Measurements from ENCODE around the gene PKNOX1.
"Not testable (repeated sequence)": the region's sequence is repeated elsewhere in the genome, so short reads cannot be mapped to it uniquely, and the experiment has no call there.

The PKNOX1 gene, protein sequence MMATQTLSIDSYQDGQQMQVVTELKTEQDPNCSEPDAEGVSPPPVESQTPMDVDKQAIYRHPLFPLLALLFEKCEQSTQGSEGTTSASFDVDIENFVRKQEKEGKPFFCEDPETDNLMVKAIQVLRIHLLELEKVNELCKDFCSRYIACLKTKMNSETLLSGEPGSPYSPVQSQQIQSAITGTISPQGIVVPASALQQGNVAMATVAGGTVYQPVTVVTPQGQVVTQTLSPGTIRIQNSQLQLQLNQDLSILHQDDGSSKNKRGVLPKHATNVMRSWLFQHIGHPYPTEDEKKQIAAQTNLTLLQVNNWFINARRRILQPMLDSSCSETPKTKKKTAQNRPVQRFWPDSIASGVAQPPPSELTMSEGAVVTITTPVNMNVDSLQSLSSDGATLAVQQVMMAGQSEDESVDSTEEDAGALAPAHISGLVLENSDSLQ

DNA sequence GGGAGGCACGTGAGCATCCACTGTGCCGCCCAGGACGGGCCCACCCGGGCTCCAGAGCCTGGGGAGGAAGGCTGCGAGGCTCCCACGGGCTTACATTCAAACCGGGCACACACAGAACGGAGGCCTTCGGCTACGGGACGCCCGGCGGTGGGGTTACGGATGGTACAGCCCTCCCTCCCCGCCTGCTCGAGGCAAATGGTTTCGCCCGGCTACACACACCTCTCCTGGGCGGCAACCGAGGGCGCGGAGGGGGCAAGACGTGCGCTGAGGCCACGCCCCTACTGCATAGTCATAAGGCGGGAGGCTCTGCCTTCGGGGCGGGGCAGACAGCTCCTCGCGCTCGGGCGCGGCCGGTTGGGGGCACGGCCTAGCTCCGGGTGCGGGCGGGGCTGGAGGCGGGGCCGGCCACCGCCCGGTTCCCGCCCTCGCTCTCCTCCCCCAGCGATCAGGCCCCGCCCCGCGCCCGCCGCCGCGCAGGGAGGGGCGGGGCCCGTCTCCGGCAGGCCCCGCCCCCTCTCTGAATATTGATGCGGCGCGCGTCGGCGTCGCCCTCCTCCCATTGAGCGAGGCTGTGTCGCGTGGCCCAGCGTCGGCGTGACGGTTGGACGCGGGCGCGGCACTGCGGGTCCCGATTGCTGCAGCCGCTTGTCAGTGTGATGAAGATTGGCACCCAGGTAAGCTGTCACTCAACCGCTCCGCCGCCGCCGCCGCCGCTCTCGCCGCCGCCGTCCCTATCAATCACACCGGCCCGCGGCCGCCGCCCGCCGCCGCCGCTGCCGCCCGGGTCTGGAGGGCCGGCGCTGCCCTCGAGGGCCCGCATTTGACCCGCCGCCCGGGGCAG, at the start of gene PKNOX1:
Gene PKNOX1, plus strand, starts transcription at position 572 of the 841 bp plus-strand sequence. CDS start 29,820 bp downstream, outside the sequence.
- peak; percentile 98 for DNase-seq (ENCODE audit: low spot score)

DNA sequence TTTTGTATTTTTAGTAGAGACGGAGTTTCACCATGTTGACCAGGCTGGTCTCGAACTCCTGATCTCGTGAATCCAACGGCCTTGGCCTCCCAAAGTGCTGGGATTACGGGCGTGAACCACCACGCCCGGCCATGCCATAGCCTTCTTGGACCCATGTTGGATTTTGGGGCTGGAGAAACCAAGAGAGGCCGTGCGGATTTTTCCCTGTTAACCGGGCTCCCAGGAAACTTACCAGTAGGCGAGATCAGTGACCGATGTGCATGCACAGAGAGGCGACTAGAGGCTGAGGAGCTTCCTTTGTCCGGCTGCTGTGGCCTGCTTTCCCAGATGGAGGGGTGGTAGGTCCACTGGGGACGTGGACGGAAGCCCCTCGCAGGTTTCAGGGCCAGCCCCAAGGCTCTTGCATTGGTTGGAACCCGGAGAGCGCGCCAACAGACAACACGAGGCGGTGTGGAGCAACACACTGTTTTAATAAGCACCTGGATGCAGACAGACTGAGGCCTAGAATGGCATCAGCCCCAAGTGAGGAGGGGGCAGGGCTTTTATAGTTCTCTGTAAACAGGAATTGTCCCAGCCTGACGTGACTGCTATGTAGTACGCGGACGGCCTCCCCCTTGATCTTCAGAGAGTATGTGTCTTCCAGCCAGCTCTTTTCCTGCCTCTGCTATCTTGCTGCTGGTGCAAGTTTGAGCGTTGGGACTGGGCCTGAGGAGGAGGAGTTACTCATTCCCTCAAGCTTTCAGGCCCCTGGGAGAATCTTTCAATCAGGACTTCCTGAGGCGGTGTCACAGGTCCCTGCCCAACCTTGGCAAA, 49.0 kb upstream of the PKNOX1 start, which contains the start of gene ERVH48-1:
Gene ERVH48-1, minus strand, starts transcription at position 517 of the 813 bp plus-strand sequence. CDS start 6,624 bp downstream, outside the sequence.
- DNase-seq (ENCODE audit: low spot score) = no peak

DNA sequence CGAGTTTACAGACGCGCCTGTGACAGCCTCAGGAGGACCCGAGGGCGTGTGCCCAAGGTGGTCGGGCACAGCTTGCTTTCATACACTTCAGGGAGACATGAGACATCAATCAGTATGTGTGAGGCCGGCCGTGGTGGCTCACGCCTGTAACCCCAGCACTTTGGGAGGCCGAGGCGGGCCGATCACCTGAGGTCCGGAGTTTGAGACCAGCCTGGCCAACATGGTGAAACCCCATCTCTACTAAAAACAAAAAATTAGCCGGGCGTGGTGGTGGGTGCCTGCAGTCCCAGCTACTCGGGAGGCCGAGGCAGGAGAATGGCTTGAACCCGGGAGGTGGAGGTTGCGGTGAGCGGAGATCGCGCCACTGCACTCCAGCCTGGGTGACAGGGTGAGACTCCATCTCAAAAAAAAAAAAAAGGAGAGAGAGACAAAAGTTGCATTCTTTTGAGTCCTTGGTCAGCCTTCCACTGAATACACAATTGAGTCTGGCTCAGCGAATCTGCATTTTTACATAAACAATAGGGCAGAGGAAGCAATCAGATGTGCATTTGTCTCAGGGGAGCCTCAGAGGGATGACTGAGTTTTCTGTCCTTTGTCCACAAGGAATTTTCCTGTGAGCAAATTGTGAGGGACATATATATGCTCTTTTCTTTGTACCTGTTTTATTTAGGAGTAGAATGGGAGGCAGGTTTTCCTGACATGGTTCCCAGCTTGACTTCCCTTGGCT, 46.7 kb upstream of the PKNOX1 start:
- peak; percentile 94 for DNase-seq (ENCODE audit: low spot score)

DNA sequence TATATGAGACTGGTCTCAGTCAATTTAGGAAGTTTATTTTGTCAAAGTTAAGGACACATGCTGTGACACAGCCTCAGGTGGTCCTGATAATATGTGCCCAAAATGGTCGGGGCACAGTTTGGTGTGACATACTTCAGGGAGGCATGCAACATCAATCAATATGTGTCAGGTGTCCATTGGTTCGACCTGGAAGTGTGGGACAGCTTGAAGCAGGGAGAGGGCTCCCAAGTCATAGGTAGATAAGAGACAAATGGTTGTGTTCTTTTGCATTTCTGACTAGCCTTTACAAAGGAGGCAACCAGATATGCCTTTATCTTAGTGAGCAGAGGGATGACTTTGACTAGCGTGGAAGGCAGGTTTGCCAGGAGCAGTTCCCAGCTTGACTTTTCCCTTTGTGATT, 44.4 kb upstream of the PKNOX1 start:
- no peak for DNase-seq (ENCODE audit: low spot score)

DNA sequence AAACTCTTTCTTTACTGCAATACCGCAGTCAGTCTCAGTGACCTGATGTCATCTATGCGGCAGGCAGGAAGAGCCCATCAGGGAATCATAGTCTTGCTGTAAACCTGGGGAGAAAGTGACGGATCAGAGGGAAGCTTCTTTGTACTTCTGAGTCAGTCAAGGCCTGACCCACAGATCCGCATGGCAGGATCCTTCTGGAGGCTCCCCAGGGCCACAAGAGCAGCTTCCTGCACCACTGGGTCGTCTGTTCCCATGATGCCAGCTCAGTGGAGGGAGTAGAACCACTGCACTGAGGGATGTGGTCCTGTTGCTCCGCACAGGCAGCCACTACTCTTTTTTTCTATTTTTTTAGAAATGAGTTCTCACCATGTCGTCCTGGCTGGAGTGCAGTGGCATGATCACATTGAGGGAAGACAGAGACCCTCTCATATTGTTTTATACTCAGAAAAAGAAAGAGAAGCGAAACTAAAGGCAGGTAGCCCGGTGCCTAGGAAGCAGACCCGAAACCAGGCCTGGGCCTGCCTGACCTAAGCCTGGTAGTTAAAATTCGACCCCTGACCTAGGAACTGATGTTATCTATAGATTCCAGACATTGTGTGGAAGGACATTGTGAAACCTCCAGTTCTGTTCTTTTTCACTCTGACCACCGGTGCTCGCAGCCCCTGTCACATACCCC, 42.7 kb upstream of the PKNOX1 start:
- DNase-seq (ENCODE audit: low spot score) = no peak

DNA sequence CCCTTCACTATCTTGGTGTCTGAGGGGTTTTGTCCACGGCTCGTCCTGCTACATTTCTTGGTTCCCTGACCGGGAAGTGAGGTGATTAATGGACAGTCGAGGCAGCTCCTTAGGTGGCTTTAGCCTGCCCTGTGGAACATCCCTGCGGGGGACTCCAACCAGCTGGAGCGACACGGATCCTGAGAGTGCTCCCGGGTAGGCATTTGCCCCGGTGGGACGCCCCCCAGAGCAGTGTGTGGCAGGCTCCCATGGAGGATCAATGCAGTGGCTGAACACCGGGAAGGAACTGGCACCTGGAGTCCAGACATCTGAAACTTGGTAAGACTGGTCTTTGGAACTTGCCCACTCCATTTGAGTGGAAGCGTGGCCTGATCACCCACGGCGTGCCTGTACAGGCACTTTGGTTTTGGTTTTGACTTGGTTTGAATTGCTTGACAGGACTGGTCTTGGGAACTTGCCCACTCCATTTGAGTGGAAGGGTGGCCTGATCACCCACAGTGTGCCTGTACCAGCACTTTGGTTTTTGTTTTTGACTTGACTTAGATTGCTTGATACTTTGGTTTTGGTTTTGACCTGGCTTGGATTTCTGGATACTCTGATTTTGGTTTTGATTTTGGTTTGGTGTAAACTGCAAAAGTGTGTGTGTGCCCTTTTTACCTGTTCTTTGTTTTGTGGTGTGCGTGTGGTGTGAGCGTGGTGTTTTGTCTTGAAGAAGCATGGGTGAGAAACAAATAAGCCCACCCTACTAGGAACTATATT, 41.8 kb upstream of the PKNOX1 start:
- DNase-seq (ENCODE audit: low spot score) = not testable (repeated sequence)

DNA sequence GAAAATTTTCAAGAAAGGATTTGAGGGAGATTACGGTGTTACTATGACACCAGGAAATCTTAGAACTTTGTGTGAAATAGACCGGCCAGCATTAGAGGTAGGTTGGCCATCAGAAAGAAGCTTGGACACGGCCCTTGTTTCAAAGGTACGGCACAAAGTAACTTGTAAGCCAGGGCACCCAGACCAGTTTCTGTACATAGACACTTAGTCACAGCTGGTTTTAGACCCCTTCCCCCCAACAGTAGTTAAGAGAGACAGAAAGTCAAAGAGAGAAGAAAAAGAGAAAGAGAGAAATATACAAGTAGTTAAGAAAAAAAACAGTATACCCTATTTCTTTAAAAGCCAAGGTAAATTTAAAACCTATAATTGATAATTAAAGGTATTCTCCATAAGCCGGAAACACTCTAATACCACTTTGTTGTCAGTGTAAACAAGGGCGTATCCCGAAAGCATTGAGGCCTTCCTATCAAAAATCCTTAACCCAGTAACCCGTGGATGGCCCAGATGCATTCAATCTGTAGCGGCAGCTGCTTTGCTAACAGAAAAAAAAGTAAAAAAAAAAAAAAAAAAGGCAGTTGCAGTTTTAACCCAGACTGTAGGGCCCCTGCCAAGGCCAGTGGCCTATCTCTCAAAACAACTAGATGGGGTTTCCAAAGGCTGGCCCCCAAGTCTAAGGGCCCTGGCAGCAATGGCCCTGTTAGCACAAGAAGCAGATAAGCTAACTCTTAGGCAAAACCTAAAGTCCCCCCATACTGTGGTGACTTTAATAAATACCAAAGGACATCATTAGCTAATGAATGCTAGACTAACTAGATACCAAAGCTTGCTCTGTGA, 41.0 kb upstream of the PKNOX1 start:
- DNase-seq (ENCODE audit: low spot score) = not testable (repeated sequence)

DNA sequence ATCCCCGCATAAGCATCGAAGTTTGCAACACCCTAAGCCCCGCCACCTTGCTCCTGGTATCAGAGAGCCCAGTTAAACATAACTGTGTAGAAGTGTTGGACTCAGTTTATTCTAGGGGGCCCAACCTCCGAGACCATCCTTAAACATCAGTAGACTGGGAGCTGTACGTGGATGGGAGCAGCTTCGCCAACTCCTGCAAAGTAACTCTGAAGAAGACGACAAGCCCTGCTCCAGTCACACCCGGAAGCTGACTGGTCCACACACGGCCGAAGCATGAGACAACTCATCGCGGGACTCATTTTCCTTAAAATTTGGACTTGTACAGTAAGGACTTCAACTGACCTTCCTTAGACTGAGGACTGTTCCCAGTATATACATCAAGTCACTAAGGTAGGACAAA, 40.4 kb upstream of the PKNOX1 start:
- DNase-seq (ENCODE audit: low spot score) = not testable (repeated sequence)

DNA sequence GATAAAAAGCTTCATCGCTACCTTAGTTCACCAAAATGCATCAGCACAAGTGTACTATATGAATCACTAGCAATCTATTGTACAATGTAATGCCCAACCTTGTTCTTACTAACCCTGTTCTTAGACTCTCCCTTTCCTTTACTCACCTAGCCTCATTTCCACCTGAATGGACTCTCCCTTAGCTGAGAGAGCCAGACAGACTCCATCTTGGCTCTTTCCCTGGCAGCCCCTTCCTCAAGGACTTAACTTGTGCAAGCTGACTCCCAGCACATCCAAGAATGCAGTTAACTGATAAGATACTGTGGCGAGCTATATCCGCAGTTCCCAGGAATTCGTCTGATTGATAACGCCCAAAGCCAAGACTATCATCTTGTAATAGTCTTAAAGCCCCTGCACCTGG, 38.0 kb upstream of the PKNOX1 start:
- DNase-seq (ENCODE audit: low spot score) = not testable (repeated sequence)

DNA sequence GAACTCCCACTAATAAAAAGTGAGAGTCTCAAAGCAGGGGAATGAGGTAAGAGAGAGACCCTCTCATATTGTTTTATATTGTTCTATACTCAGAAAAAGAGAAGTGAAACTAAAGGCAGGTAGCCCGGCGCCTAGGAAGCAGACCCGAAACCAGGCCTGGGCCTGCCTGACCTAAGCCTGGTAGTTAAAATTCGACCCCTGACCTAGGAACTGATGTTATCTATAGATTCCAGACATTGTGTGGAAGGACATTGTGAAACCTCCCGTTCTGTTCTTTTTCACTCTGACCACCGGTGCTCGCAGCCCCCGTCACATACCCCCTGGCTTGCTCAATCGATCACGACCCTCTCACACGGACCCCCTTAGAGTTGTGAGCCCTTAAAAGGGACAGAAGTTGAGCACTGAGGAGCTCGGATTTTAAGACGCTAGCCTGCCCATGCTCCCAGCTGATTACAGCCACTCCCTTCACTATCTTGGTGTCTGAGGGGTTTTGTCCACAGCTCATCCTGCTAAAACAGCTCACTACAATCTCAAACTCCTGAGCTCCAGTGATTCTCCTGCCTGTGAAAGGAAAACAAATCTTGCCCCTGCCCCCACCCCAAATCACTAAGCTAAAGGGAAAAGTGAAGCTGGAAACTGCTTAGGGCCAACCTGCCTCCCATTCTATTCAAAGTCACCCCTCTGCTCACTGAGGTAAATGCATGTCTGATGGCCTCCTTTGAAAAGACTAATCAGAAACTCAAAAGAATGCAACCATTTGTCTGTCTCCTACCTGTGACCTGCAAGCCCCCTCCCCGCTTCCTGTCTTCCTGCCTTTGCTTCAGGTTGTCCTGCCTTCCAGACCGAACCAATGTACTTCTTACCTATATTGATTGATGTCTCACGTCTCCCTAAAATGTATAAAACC, 37.1 kb upstream of the PKNOX1 start:
- DNase-seq (ENCODE audit: low spot score) = not testable (repeated sequence)

DNA sequence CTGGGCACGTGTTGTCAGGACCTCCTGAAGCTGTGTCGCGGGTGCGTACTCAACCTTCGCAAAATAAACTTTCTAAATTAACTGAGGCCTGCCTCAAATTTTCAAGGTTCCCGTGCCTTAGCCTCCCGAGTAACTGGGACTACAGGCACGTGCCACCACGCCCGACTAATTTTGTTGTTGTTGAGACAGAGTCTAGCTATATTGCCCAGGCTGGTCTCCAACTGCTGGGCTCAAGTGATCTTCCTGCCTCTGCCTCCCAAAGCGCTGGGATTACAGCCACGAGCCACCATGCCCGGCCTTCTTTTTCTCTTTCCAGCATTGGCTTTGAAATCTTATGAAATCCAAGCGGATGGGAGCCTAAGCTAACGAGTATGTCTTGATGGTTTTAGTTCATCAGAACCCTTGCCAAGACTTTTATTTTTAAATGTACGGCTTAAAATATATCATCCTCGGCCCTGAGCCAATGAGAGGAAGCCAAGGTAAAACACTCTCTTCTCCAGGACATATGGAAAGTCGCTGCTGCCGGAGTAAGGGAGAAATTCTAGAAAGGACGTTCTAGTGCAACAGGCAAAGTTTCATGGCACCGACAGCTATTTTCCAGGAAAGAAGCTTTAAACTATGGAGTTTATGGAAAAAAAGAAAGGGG, 36.3 kb upstream of the PKNOX1 start:
- DNase-seq (ENCODE audit: low spot score) = no peak

DNA sequence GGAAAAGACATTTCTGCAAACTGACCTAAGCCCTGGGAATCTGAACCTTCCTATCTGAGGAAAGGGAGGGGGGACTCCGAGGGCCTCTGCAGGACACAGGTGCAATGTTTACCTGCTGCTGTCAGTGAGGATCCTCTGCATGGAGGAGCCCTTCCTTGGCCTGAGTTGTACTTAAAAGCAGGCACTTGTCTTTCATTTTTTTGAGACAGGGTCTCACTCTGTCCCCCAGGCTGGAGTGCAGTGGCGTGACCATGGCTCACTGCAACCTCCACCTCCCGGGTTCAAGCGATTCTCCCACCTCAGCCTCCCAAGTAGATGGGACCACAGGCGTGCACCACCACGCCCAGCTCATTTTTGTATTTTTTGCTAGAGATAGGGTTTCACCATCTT, 35.8 kb upstream of the PKNOX1 start:
- not testable (repeated sequence) for DNase-seq (ENCODE audit: low spot score)

DNA sequence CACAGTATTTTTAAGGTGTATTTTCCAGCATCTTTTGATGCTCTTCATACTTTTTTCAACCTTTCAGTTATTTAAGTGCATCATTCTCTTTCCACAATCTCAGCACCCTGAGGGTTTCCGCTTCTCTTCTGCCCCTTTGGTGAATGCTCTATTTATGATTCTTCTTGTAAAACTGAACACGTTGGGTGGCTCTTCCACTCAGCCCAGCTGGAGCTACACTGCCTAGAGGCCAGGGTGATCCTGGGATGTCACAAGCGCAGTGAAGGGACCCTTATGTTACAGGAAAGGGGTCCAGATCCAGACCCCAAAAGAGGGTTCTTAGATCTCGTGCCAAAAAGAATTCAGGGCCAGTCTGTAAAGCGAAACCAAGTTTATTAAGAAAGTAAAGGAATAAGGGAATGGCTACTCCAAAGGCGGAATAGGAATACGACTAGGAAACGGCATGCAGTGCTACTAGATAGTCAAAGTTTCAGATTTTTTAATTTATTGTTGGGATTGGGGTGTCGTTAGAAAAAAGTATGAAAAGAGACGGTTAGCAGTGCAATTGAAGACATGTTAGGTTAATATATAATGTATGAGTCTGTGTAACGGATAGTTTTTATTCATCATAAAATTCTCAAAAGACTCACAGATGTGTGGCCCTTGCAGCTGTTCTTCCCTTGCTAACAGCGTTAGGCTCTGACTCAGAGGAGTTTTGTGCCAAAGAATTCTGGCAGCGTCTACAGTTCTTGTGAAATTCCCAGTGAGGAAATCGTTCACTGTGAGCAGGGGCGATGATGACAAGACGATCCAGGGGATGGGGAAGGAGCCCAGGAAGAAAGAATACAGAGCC, 34.6 kb upstream of the PKNOX1 start:
- peak; percentile 96 for DNase-seq (ENCODE audit: low spot score)

DNA sequence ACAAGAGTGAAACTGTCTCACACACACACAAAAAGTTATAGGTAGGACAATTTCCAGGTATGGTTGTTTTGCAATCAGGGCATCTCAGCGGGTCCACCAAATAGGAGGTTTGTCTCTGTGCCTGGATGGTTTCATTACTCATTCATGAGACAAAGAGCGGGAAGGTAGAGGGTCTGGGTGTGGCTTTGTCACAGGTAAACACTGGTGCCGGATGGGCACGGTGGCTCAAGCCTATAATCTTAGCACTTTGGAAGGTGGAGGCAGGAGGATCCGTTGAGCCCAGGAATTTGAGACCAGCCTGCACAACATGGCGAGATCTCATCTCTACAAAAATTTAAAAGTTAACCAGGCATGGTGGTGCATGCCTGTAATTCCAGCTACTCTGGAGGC, 32.7 kb upstream of the PKNOX1 start:
- no peak for DNase-seq (ENCODE audit: low spot score)

DNA sequence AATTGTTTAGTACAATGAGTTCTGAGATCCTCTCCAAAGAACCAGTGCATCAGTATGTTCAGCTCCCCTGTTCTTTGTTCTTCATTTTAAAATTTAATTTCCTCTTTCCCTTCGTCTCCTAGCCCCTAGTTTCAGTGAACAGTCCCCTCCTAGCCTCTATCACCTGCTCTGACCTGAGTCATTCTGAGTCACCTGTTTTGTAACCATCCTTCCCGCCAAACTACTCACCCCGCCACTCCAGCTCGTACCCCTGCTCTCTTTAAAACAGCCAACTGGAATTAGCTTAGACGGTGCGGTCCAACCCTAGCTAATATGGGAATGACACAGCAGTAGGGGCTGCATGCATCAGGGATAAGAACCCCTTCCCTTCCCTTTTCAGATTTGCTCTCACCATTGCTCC, 32.1 kb upstream of the PKNOX1 start:
- DNase-seq (ENCODE audit: low spot score) = no peak

DNA sequence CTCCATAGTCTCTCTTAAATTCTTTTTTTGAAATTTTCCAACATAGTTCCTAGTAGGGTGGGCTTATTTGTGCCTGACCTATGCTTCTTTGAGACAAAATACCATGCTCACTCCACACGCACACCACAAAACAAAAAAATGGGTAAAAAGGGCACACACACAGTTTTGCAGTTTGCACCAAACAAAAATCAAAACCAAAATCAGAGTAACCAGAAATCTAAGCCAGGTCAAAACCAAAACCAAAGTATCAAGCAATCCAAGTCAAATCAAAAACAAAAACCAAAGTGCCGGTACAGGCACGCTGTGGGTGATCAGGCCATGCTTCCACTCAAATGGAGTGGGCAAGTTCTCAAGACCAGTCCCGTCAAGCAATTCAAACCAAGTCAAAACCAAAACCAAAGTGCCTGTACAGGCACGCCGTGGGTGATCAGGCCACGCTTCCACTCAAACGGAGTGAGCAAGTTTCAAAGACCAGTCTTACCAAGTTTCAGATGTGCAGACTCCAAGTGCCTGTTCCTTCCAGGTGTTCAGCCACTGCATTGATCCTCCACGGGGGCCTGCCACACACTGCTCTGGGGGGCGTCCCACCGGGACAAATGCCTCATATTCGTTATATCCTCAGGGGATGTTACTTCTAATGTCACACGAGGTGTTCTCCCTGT, 25.1 kb upstream of the PKNOX1 start:
- DNase-seq (ENCODE audit: low spot score) = not testable (repeated sequence)

All from pons (tissue), 1 donor.